T-helper 1 cell (primary cell): ENCODE measurements around the gene FUBP1.
A peak's percentile ranks its signal among the peaks of the same experiment; 100 is the strongest.
"Not testable (repeated sequence)": the region's sequence is repeated elsewhere in the genome, so short reads cannot be mapped to it uniquely, and the experiment has no call there.

Source experiments
- DNase-seq, 5 donors: peaks; one replicate each; pipeline ENCODE4 v3.0.0-alpha.2; 2012 to 2020
- total RNA-seq, 4 donors: gene quantifications; one replicate each; lab custom pipeline; 2026; lab: John Stamatoyannopoulos, UW

Gene FUBP1, protein sequence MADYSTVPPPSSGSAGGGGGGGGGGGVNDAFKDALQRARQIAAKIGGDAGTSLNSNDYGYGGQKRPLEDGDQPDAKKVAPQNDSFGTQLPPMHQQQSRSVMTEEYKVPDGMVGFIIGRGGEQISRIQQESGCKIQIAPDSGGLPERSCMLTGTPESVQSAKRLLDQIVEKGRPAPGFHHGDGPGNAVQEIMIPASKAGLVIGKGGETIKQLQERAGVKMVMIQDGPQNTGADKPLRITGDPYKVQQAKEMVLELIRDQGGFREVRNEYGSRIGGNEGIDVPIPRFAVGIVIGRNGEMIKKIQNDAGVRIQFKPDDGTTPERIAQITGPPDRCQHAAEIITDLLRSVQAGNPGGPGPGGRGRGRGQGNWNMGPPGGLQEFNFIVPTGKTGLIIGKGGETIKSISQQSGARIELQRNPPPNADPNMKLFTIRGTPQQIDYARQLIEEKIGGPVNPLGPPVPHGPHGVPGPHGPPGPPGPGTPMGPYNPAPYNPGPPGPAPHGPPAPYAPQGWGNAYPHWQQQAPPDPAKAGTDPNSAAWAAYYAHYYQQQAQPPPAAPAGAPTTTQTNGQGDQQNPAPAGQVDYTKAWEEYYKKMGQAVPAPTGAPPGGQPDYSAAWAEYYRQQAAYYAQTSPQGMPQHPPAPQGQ
- total RNA-seq, result 217 to 262 (median 255) reads per million in 4 donors

GRCh38 chr1:77978969-77979876, at the start of gene FUBP1:
TSS of gene FUBP1 (minus strand) at chr1:77979072. CDS start at chr1:77979004, 68 bp downstream.
- DNase-seq, result peak; percentile 86 to 98 (median 93)

- not testable (repeated sequence) for DNase-seq
These were observed 42.3 kb upstream of the FUBP1 start for GRCh38 chr1:78021134-78021533.

- DNase-seq, result no peak
These were observed 40.2 kb upstream of the FUBP1 start for GRCh38 chr1:78019024-78019423.

DNA sequence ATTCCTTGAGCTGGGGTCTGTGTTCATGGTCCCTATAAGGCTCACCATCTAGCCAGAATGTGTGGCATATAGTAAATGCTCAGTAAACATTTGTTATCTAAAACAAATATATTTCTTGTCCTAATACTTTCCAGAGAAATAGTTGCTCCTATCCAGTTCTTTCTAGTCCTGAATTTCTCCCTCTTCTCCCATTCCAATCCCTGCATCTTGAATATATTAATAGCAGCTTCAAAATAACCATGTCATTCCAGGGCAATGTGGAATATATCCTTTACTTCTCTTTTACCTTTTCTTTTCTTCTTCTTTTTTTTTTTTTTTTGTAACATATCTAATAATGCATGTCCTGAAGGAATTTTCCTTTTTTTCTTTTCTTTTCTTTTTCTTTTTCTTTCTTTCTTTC, 36.3 kb upstream of the FUBP1 start:
- DNase-seq, result no peak

GRCh38 chr1:78011050-78011449, 32.2 kb upstream of the FUBP1 start:
- no peak for DNase-seq

GRCh38 chr1:78009836-78010235, 31.0 kb upstream of the FUBP1 start:
- no peak for DNase-seq

DNA sequence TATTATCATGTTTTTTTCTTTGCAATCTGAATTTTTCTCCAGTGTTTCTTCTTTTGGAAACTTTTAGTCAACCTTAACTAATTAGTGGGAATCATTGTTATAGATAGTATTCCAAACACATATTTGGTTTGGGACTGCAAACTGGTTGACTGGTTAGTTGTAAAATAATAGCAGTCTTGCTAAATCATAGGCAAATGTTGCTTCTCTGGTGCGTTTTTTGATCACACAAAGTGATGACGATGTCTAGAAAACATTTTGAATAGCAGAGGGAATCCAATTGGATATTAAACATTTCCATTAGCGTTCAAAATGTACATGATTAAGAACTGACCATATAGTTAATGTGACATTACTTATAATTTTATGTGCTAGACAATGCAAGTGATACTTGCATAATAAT, 30.4 kb upstream of the FUBP1 start:
- DNase-seq, result no peak

DNA sequence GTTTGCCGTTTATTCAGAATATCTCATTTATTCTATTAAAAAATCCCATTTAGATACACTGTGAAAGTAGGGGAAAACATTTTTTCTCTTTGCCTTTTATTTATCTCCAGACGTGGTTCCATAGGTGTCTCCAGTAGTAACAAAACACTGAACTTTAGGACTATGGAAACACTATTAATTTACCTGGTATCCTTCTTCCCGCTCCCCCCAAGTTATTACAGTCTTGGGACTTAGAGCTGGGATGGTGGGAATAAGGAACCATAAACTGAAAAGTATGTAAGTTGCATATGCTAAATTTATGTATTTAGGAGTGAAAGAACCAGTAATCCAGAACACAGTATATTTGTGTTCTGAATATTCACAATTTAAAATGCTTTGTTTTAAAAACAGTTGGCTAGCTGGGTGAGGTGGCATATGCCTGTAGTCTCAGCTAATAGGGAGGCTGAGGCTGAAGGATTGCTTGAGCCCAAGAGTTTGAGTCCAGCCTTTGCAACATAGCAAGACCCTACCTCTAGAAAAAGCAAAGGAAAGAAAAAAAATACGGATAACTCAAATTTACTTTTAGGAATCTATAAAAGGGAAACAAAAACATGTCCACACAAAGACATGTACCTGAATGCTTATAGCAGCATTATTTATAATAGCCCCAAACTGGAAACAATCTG, 28.9 kb upstream of the FUBP1 start:
- DNase-seq, result no peak

- no peak for DNase-seq
These were observed 27.6 kb upstream of the FUBP1 start for GRCh38 chr1:78006521-78006920.

DNA sequence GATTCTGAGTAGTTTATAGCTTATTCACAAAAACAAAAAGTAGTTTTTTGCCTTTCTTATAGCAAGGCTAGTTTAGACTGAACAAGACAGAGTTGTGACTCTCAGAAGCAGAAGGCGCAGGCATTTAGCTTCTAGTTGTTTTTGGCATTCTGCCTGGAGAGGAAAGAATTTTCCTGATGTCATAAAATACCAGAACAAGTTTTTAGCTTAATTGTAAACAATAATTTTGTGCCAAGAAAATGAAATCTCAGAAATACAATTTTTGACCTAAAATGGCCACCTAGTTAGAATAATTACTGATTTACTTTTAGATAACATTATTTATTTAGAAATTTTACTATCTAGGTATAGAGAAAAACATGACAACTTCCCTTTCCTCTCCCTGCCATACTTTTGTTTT, 26.9 kb upstream of the FUBP1 start:
- DNase-seq, result no peak

- DNase-seq, result no peak
These were observed 26.5 kb upstream of the FUBP1 start for GRCh38 chr1:78005448-78005722.

DNA sequence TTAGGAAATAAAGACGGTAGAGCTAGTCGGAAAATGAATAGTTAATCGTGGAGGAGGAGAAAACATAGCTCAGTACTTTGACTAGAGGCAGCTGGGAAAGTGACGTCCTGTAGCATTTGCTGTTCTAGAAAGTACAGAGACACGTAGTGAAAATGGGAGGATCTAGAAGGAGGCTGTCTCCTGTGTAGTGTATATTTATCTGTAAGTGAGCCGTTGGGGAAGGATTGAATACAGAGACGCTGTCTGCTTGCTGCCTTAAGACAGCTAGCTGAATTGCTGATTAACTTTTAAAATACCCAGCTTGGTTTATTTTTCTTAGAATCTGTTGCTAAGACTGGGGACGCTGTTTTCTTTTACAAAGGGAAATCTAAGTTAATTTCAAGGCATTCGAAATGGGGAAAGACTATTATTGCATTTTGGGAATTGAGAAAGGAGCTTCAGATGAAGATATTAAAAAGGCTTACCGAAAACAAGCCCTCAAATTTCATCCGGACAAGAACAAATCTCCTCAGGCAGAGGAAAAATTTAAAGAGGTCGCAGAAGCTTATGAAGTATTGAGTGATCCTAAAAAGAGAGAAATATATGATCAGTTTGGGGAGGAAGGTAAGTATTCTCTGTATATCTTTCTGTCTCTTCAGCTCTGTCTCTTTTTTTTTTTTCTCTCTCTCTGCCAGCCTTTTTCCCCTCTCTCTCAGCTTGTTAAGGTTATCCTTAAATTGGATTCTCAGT, 26.0 kb upstream of the FUBP1 start, which contains the start of gene DNAJB4:
TSS of gene DNAJB4 (plus strand) at position 221 of the 729 bp plus-strand sequence. CDS start at position 393, 172 bp downstream.
- DNase-seq, result peak; percentile 22 to 93 (median 59)

GRCh38 chr1:78003882-78004718, 25.2 kb upstream of the FUBP1 start:
- peak in 4 of 5 donors; percentile 12 to 72 (median 28) for DNase-seq

DNA sequence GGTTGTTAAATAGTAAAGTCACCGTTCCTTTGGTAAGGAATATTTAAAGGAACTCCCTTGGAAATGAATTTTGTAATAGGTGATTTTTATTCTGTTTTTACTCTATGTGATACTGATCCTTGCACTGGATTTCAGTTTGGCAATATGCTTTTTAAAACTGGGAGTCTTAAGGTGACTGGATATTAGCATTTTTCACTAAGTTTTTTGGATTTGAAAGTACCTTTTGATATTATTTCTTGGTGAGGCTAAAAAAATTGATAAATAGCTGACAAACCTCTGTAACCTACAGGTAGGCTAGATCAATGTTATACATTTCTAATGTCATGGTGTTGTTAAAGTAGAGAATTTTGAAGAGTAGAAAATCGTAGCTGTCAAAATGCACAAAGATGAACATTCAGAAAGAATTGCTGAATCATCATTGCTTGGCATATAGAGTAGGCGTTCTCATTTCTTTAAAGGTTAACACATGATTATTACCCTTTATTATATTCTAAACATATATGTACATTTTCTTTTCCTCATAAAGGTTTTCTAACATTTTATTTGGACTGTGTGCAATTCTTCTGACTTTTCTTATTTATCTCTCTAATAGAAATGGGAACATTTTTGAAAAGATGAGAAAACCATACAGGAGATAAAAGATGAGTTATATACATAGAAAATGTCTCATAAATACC, 24.3 kb upstream of the FUBP1 start:
- DNase-seq, result no peak

DNA sequence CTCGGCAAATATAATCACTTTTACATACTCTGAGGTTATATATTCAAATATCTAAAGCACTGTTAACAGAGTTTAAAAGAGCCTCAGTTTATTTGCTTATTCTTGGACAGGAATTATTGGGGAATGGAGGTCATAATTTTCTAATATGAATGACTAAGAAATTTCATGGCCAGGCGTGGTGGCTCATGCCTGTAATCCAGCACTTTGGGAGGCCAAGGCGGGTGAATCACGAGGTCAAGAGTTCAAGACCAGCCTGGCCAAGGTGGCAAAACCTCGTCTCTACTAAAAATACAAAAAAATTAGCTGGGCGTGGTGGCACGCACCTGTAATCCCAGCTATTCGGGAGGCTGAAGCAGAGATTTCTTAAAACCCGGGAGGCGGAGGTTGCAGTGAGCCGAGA, 21.7 kb upstream of the FUBP1 start:
- DNase-seq, result not testable (repeated sequence)

DNA sequence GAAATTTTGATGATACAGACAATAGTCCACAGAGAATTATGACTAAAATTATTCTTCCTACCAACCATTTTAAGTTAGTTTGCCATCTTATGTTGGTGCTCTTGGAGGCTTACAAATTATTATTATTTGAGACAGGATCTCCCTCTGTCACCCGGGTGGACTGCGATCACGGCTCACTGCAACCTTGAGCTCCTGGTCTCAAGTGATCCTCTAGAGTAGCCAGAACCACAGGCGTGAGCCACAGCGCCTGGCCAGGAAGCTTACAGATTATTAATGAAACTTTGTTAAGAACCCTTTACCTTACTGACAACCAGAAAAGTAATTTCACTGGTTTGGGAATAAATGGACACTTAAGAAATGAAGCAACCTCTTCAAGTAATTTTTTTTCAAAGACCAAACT, 17.9 kb upstream of the FUBP1 start:
- no peak for DNase-seq

GRCh38 chr1:77994117-77994705, 15.3 kb upstream of the FUBP1 start:
- DNase-seq, result no peak

- DNase-seq, result no peak
These were observed 12.8 kb upstream of the FUBP1 start for GRCh38 chr1:77991638-77992037.

DNA sequence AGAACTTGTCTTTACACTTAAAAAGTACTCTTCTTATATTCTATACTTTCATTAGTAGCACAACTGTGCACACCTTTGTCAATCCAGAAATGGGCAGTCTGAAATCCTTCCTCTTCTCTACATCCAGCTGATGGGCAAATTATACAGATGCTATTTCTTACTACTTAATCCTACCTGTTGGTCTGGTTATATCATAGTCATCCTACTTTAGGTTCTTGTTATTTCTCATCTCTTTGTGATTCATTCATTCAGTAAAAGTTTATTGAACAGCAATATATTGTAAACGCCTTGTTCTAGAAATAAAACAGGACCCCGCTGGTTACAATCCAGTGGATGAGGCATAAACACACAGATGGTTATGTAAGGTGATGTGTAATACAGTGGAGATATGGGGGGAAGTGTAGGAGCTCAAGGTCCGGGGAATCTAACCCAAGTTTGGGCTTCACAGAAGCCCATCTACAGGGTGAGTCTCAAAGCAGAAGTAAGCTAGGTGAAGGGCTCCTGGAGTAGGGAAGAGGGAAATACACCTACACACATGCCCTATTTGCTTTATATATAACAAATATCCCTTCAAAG, 11.8 kb upstream of the FUBP1 start:
- DNase-seq, result no peak

DNA sequence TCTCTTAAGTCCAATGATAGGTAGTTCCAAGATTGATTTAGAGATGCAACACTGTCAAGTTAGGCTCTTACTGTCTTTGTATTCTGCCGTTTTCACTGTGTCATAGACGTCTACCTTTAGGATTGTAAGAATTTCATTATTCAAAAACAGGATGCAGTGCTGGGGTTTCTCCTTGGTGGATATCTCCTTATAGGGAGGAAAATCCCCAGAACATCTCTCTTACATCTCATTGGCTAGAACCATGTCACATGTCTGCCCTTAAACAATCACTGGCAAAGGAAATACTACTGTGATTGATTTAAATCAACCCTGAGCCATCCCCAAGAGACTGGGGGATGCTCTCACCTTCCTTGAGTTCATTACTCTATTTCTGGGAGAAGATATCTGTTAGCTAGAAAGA, 10.9 kb upstream of the FUBP1 start:
- DNase-seq, result no peak
